ENCODE results near the gene SCG5. TPM values are rescaled to one million over a fixed set of nuclear protein-coding genes. Genes with fewer than 3 reads are reported as not detected.

SCG5 gene
- polyA plus RNA-seq, 1 of the 3 experiments (the other 2 are of a cell fraction) = 11.0 TPM

- Histone ChIP-seq H3K36me3 (replicated peaks in 1 of 2; ENCODE audit: control insufficient read depth in 1 of 2, insufficient read depth in 2 of 2, low read length in 1 of 2) (no peaks in the 10 kb centered on the region), H3K27ac (ENCODE audit: low read depth in 2 of 2, low read length in 1 of 2) (peak overlapping the region in 1 of 2 experiments; percentile 70; a peak in 2 of 4 replicates), H3F3A (replicated peaks; ENCODE audit: insufficient read depth) (peaks cover 36% of the 10 kb centered on the region), H3K79me2 (ENCODE audit: insufficient read depth) (no peaks in the 10 kb centered on the region), H2AFZ (ENCODE audit: low read depth) (no peak overlapping the region), H3K4me2 (no peak overlapping the region), H3K4me3 (ENCODE audit: low read depth in 2 of 2, low read length in 1 of 2) (no peak overlapping the region), H3K4me1 (ENCODE audit: control insufficient read depth in 1 of 2, insufficient read depth in 2 of 2, low read depth in 1 of 2, low read length in 1 of 2) (peaks cover 0 to 15% of the 10 kb centered on the region in 2 experiments; a peak in 3 of 4 replicates), H3K9me3 (no peaks in the 10 kb centered on the region), H3K9ac (no peak overlapping the region), H4K20me1 (ENCODE audit: insufficient read depth) (no peaks in the 10 kb centered on the region), H3K9me2 (no peaks in the 10 kb centered on the region), H3K27me3 (ENCODE audit: insufficient read depth) (no peaks in the 10 kb centered on the region)
- TF ChIP-seq FOXJ3 (CRISPR knock-in tag; IDR thresholded peaks at IDR 0.05) (no peak), JUND (IDR thresholded peaks at IDR 0.05) (no peak), EP300 (IDR thresholded peaks at IDR 0.05; ENCODE audit: borderline replicate concordance in 1 of 2, low read depth in 1 of 2, low read length in 1 of 2) (no peak), SMC3 (IDR thresholded peaks at IDR 0.05; ENCODE audit: low read depth, low read length) (no peak), EZH2phosphoT487 (IDR thresholded peaks at IDR 0.05; ENCODE audit: borderline replicate concordance, low read depth) (no peak), MAX (IDR thresholded peaks at IDR 0.05; ENCODE audit: low read depth) (no peak), RCOR1 (IDR thresholded peaks at IDR 0.05; ENCODE audit: low read length) (no peak), ELF1 (IDR thresholded peaks at IDR 0.05) (no peak), TEAD4 (IDR thresholded peaks at IDR 0.05; ENCODE audit: borderline replicate concordance, insufficient read depth) (no peak)
- CTCF ChIA-PET = no interaction called here
- WGBS (ENCODE audit: low lambda C conversion rate) = 88% methylated on average over 13 of the region's 14 CpGs
- POLR2A ChIA-PET = no interaction called here
- no peak for DNase-seq
Observed at GRCh38 chr15:32700501-32701150, 59.1 kb downstream of the SCG5 start.

GRCh38 chr15:32701863-32702262, 60.4 kb downstream of the SCG5 start:
- H3K9me2 ChIP-seq = no peaks in the 10 kb centered on the region
- H3K27ac ChIP-seq (ENCODE audit: low read depth in 2 of 2, low read length in 1 of 2) = peak overlapping the region in 1 of 2 experiments; percentile 70; a peak in 2 of 4 replicates
- no peak overlapping the region for H2AFZ ChIP-seq (ENCODE audit: low read depth)
- H3K79me2 ChIP-seq (ENCODE audit: insufficient read depth) = no peaks in the 10 kb centered on the region
- H3K4me1 ChIP-seq (ENCODE audit: control insufficient read depth in 1 of 2, insufficient read depth in 2 of 2, low read depth in 1 of 2, low read length in 1 of 2) = peaks cover 0 to 22% of the 10 kb centered on the region in 2 experiments; a peak in 3 of 4 replicates
- no peaks in the 10 kb centered on the region for H3K36me3 ChIP-seq (replicated peaks in 1 of 2; ENCODE audit: control insufficient read depth in 1 of 2, insufficient read depth in 2 of 2, low read length in 1 of 2)
- H3F3A ChIP-seq (replicated peaks; ENCODE audit: insufficient read depth) = peaks cover 47% of the 10 kb centered on the region
- no peaks in the 10 kb centered on the region for H4K20me1 ChIP-seq (ENCODE audit: insufficient read depth)
- peak overlapping the region; percentile 18; the same call in 1 of the 2 replicates for H3K9ac ChIP-seq
- no peak overlapping the region for H3K4me3 ChIP-seq (ENCODE audit: low read depth in 2 of 2, low read length in 1 of 2)
- no peak for DNase-seq
- ChIA-PET POLR2A (no interaction called here), CTCF (no interaction called here)
- H3K4me2 ChIP-seq = no peak overlapping the region; the same call in 1 of the 2 replicates
- WGBS (ENCODE audit: low lambda C conversion rate) = 65% methylated on average over 3 of the region's 3 CpGs
- TF ChIP-seq TAF1 (IDR thresholded peaks at IDR 0.05; ENCODE audit: borderline replicate concordance, low read depth, low read length) (no peak), EZH2phosphoT487 (IDR thresholded peaks at IDR 0.05; ENCODE audit: borderline replicate concordance, low read depth) (no peak), MEF2A (IDR thresholded peaks at IDR 0.05; ENCODE audit: borderline replicate concordance, low read depth) (0 out of 2 replicates have a peak, but pooled peaks have one; percentile 18), FOSL2 (IDR thresholded peaks at IDR 0.05; ENCODE audit: borderline replicate concordance, low read depth) (no peak)
- H3K27me3 ChIP-seq (ENCODE audit: insufficient read depth) = no peaks in the 10 kb centered on the region
- H3K9me3 ChIP-seq = no peaks in the 10 kb centered on the region

Measured in SK-N-SH (cell line).